ENCODE measurements around the gene RHCG.

DNA sequence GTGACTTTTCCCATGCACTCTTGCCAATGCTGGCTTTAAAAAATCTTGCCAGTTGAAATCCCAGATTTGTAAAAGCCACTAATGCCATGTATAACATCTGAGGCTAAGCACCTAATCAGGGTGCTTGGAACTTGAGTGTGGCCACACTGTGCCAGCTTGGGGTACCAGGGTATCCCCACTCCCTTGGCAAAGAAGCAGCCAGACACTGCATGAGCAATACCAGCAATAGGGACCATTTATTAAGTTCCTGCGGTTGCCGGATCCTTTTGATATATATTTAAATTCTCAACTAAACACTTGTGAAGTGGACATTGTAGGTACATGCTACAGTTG is 2.2 kb upstream of the RHCG start:
- TF ChIP-seq CTCF (IDR thresholded peaks at IDR 0.05 in 4 of 5, conservative IDR thresholded peaks at IDR 0.05 in 1 of 5) (no peak), POLR2A (IDR thresholded peaks at IDR 0.05) (no peak)
